ENCODE measurements around the gene RASSF8. TPM values are rescaled to one million over a fixed set of nuclear protein-coding genes. Genes with fewer than 3 reads are reported as not detected.
A peak's percentile ranks its signal among the peaks of the same experiment; 100 is the strongest.

Gene RASSF8
- total and polyA plus RNA-seq, 8 donors: 3.7 to 66.8 (median 10.5) TPM

GRCh38 chr12:26091822-26092221 is 133.3 kb downstream of the RASSF8 start:
- Histone ChIP-seq H3K27ac (no peak overlapping the region), H3K27me3 (no peaks in the 10 kb centered on the region), H3K36me3 (no peaks in the 10 kb centered on the region), H3K9me3 (no peaks in the 10 kb centered on the region), H3K4me3 (no peak overlapping the region), H3K4me1 (no peaks in the 10 kb centered on the region)
- TF ChIP-seq CTCF (IDR thresholded peaks at IDR 0.05) (no peak), POLR2AphosphoS5 (IDR thresholded peaks at IDR 0.05) (no peak)
- intact Hi-C loops (cut with DNase I; ENCODE audit: low total_unique reads): no loop called here
- DNase-seq: peak in 1 of 2 donors; percentile 42
- 75 to 89% (median 81%) methylated on average over 6 of the region's 6 CpGs for WGBS, 5 donors

GRCh38 chr12:26092346-26093105 is 134.0 kb downstream of the RASSF8 start:
- Histone ChIP-seq H3K27ac (no peak overlapping the region), H3K9me3 (no peaks in the 10 kb centered on the region), H3K4me1 (peaks cover 0 to 4% (median 0%) of the 10 kb centered on the region in 4 donors), H3K4me3 (no peak overlapping the region), H3K27me3 (no peaks in the 10 kb centered on the region), H3K36me3 (no peaks in the 10 kb centered on the region)
- 74 to 90% (median 87%) methylated on average over 4 of the region's 4 CpGs for WGBS, 5 donors
- TF ChIP-seq EP300 (IDR thresholded peaks at IDR 0.05): no peak
- no peak for TF ChIP-seq CTCF (IDR thresholded peaks at IDR 0.05)
- TF ChIP-seq POLR2AphosphoS5 (IDR thresholded peaks at IDR 0.05): no peak
- DNase-seq: no peak
- intact Hi-C loops (cut with DNase I; ENCODE audit: low total_unique reads): no loop called here

- H3K27ac ChIP-seq: no peak overlapping the region
- H3K4me3 ChIP-seq: no peak overlapping the region
- intact Hi-C loops (cut with DNase I; ENCODE audit: low total_unique reads): no loop called here
- H3K36me3 ChIP-seq: no peaks in the 10 kb centered on the region
- H3K9me3 ChIP-seq: no peaks in the 10 kb centered on the region
- TF ChIP-seq EP300 (IDR thresholded peaks at IDR 0.05) (no peak), POLR2A (IDR thresholded peaks at IDR 0.05) (no peak), CTCF (IDR thresholded peaks at IDR 0.05) (no peak)
- 92 to 96% (median 95%) methylated on average over 2 of the region's 2 CpGs for WGBS, 5 donors
- DNase-seq: no peak
- H3K27me3 ChIP-seq: no peaks in the 10 kb centered on the region
- peaks cover 0 to 4% (median 0%) of the 10 kb centered on the region in 4 donors for H3K4me1 ChIP-seq
Measured at GRCh38 chr12:26095186-26095585, 136.7 kb downstream of the RASSF8 start.

GRCh38 chr12:26096036-26096435 is 137.6 kb downstream of the RASSF8 start:
- Histone ChIP-seq H3K27ac (no peak overlapping the region), H3K4me3 (no peak overlapping the region), H3K4me1 (peaks cover 0 to 10% (median 3%) of the 10 kb centered on the region in 4 donors), H3K9me3 (no peaks in the 10 kb centered on the region), H3K36me3 (no peaks in the 10 kb centered on the region), H3K27me3 (no peaks in the 10 kb centered on the region)
- intact Hi-C loops (cut with DNase I; ENCODE audit: low total_unique reads): no loop called here
- WGBS, 5 donors: 86 to 95% (median 93%) methylated on average over 2 of the region's 2 CpGs
- no peak for DNase-seq
- no peak for TF ChIP-seq POLR2AphosphoS5 (IDR thresholded peaks at IDR 0.05)
- TF ChIP-seq CTCF (IDR thresholded peaks at IDR 0.05): no peak
- TF ChIP-seq POLR2A (IDR thresholded peaks at IDR 0.05): no peak
- TF ChIP-seq EP300 (IDR thresholded peaks at IDR 0.05): no peak
